Testis (tissue), 2 donors: Measurements from ENCODE around the gene SPRYD3.

Experiments
- CTCF ChIP-seq, 3 experiments: fragments of 450-650 bp in 2 of 3; fragments of 200-600 bp in 1 of 3; sonication (generic) in 1 of 3; IDR thresholded peaks; one replicate each; pipeline ENCODE4 v1.5.1; 2016 to 2019; ENCODE audit warnings: antibody characterized with exemption in 3 of 3, mild to moderate bottlenecking in 2 of 3, moderate library complexity in 1 of 3
- POLR2A ChIP-seq: fragments of 450-650 bp; IDR thresholded peaks from one replicate; pipeline ENCODE4 v1.6.1; 2017; ENCODE audit warnings: antibody characterized with exemption, mild to moderate bottlenecking, moderate library complexity

- no peak for TF ChIP-seq CTCF (IDR thresholded peaks at IDR 0.05)
- no peak for TF ChIP-seq POLR2A
Observed at GRCh38 chr12:53056901-53057300, 22.3 kb downstream of the SPRYD3 start.
